GM06990 (cell line): ENCODE data around the gene WRNIP1.

Experiments used
- DNase-seq: peaks from one replicate; pipeline ENCODE4 v3.0.0-alpha.2; 2011; ENCODE audit not compliant: insufficient read length; ENCODE audit errors: extremely low read depth
- H3K27me3 ChIP-seq: replicated peaks from 2 replicates; pipeline ENCODE4 v1.6.0; 2011; ENCODE audit warnings: low read length; ENCODE audit not compliant: control insufficient read depth, insufficient read depth
- H3K36me3 ChIP-seq: 2 replicates; pipeline ENCODE4 v1.5.1; 2011; ENCODE audit warnings: low read length; ENCODE audit not compliant: control insufficient read depth, insufficient read depth
- H3K4me3 ChIP-seq: replicated peaks from 2 replicates; pipeline ENCODE4 v1.5.1; 2011; ENCODE audit warnings: low read depth, mild to moderate bottlenecking, control low read depth, low read length
- TF ChIP-seq, protein P1 (sequence below): IDR thresholded peaks from 2 replicates; pipeline ENCODE4 v1.5.1; 2011; ENCODE audit warnings: low read length, control low read depth, mild to moderate bottlenecking, inconsistent platforms; ENCODE audit not compliant: insufficient read depth, poor library complexity, severe bottlenecking

Gene WRNIP1

DNA sequence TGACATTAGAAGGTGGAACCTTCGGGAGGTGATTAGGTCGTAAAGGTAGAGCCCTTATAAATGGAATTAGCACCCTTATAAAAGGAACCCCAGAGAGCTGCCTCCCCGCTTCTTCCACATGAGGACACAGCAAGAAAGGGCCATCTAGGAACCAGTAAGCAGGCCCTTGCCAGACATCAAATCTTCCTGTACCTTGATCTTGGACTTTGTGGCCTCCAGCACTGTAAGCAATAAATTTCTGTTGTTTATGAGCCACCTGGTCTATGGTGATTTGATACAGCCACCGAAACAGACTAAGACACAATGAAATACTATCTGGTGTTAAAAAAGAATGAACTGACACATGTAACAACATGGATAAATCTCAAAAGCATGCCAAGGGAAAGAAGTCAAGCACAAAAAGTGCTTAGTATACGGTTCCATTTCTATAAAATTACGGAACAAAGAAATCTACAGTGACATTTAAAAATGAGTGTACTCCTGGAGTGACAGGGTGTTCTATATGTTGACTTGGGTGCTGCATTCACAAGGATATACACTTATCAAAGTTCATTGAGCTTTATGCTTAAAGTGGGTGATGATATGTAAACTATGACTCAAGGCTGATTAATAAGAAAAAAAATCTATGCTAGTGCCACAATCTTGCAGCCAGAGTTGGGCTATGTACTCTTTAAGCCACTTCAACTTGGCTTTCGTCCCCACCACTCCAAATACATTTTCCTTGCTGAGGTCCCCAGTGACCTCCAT lies 58.1 kb downstream of the WRNIP1 start:
- TF ChIP-seq, protein P1, sequence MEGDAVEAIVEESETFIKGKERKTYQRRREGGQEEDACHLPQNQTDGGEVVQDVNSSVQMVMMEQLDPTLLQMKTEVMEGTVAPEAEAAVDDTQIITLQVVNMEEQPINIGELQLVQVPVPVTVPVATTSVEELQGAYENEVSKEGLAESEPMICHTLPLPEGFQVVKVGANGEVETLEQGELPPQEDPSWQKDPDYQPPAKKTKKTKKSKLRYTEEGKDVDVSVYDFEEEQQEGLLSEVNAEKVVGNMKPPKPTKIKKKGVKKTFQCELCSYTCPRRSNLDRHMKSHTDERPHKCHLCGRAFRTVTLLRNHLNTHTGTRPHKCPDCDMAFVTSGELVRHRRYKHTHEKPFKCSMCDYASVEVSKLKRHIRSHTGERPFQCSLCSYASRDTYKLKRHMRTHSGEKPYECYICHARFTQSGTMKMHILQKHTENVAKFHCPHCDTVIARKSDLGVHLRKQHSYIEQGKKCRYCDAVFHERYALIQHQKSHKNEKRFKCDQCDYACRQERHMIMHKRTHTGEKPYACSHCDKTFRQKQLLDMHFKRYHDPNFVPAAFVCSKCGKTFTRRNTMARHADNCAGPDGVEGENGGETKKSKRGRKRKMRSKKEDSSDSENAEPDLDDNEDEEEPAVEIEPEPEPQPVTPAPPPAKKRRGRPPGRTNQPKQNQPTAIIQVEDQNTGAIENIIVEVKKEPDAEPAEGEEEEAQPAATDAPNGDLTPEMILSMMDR = no peak
- DNase-seq = no peak
- H3K4me3 ChIP-seq = no peak overlapping the region
- no peaks in the 10 kb centered on the region for H3K36me3 ChIP-seq
- H3K27me3 ChIP-seq = no peaks in the 10 kb centered on the region

DNA sequence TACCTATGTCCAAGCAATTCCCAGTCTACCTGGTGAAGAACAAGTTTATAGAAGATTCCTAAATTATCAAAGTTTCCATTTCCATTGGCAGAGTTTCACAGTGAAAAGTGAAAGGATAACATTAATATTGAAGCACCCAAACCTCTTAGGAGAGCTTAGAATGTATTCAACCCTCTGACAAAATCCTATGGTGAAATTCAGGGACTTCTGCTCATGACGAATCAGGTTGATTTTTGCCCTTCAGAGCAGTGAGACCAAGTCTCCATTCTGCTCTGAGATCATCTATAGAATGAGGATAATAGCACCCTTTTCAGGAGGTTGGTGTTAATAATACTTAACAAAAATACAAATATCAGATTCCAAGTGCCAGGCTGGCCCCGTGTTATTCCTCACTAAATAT lies 60.9 kb downstream of the WRNIP1 start:
- no peaks in the 10 kb centered on the region for H3K27me3 ChIP-seq
- no peak for DNase-seq
- no peak overlapping the region for H3K4me3 ChIP-seq
- TF ChIP-seq, protein P1 = no peak
- H3K36me3 ChIP-seq = no peaks in the 10 kb centered on the region

DNA sequence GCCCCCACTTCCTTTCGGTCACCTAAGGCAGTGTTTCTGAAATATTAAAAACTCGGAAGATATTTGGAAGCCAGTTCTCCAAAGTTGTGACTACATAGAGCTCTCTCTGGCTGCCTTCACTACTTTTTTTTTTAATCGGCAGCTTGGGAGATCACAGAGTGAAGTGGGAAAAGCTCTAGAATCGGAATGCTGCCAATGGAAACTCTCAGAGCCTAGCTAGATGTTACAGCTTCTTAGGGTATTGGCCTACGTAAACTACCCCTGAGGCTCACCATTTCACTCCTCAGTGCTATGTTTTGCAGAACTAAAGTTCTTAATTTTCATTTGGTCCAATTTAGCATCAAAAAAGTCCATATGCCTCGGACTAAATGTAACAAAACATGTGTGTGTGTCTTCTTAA lies 61.9 kb downstream of the WRNIP1 start:
- Histone ChIP-seq H3K4me3 (no peak overlapping the region), H3K27me3 (no peaks in the 10 kb centered on the region; the same call in 1 of the 2 replicates), H3K36me3 (no peaks in the 10 kb centered on the region)
- TF ChIP-seq, protein P1 = no peak
- no peak for DNase-seq

DNA sequence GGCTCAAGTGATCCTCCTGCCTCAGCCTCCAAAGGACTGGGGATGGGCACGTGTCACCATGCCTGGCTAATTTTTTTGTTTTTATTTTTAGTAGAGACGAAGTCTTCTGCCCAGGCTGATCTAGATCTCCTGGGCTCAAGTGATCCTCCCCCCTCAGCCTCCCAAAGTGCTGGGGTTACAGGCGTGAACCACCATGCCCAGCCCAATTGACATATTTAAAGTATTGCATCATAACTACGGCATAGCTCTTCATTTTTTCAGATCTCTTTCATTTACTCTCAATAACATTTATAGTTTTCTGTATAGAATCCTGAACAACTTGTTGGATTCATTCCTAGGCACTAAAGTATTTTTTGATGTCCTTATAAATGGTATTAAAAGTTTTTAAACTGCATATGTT lies 63.4 kb downstream of the WRNIP1 start:
- H3K36me3 ChIP-seq = no peaks in the 10 kb centered on the region
- TF ChIP-seq, protein P1 = no peak
- no peak overlapping the region for H3K4me3 ChIP-seq
- H3K27me3 ChIP-seq = no peaks in the 10 kb centered on the region; the same call in 1 of the 2 replicates
- no peak for DNase-seq

DNA sequence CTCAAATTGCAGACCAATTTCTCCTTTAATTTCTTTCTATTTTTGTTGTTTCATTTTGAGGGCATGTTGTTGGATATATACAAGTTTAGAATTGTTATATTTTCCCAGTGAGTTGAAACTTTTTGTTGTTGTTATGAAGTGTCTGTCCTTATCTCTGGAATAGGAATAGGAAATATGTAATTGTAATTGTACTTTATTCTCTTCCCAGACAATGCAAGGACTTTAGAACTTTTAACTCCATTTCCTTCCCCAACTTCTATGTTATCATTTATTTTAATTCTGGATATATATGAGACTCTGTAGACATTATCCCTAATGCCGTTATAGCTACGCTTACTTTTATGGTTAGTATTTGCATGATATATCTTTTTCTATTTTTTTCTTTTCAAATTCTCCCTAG lies 64.1 kb downstream of the WRNIP1 start:
- H3K4me3 ChIP-seq = no peak overlapping the region
- no peaks in the 10 kb centered on the region for H3K36me3 ChIP-seq
- TF ChIP-seq, protein P1 = no peak
- no peaks in the 10 kb centered on the region; the same call in 1 of the 2 replicates for H3K27me3 ChIP-seq
- DNase-seq = no peak

DNA sequence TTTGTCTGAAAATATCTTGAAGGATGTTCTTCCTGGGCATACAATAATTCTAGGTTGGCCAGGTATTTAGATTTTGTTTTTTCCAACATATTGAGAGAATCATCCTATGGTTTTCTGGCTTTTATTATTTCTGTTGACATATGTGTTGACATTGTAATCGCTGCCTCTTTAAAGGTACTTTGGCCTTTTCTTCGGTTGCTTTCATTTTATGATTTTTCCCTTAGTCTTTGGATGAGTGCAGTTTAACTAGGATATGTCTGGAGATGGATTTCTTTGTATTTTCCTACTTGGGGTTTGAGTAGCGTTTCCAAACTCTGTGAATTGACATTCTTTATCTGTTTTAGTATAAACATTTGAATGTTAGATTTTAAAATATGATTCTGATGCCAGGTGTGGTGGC lies 65.0 kb downstream of the WRNIP1 start:
- TF ChIP-seq, protein P1 = no peak
- no peak for DNase-seq

More for the DNA sequence above, 65.0 kb downstream of the WRNIP1 start:
- H3K4me3 ChIP-seq = no peak overlapping the region
- H3K27me3 ChIP-seq = no peaks in the 10 kb centered on the region; the same call in 1 of the 2 replicates
- no peaks in the 10 kb centered on the region for H3K36me3 ChIP-seq
